Prostate gland (tissue), 2 donors: ENCODE data around the gene TP63.

Source experiments
- CTCF ChIP-seq, 4 experiments: fragments of 200-600 bp in 2 of 4; fragments of 450-650 bp in 2 of 4; sonication (generic) in 2 of 4; IDR thresholded peaks; 1 replicate in 3 of 4; 2 replicates in 1 of 4; pipeline ENCODE4 v1.5.1; 2016 to 2019; ENCODE audit warnings: antibody characterized with exemption in 4 of 4, mild to moderate bottlenecking in 2 of 4, moderate library complexity in 2 of 4
- POLR2A ChIP-seq: fragments of 450-650 bp; IDR thresholded peaks from one replicate; pipeline ENCODE4 v1.6.1; 2016; ENCODE audit warnings: antibody characterized with exemption, mild to moderate bottlenecking
- POLR2AphosphoS5 ChIP-seq: sonication (generic); formaldehyde crosslinking; IDR thresholded peaks from one replicate; pipeline ENCODE4 v1.6.1; 2017; ENCODE audit warnings: antibody characterized with exemption

GRCh38 chr3:189927975-189928895, 297.0 kb downstream of the TP63 start:
- TF ChIP-seq POLR2AphosphoS5 (no peak), CTCF (IDR thresholded peaks at IDR 0.05) (no peak), POLR2A (no peak)
